ENCODE data around the gene TBC1D5. TPM values are rescaled to one million over a fixed set of nuclear protein-coding genes. Genes with fewer than 3 reads are reported as not detected.

TBC1D5 gene
- total RNA-seq, 1 experiment from 2014 or later: 38.3 TPM

DNA sequence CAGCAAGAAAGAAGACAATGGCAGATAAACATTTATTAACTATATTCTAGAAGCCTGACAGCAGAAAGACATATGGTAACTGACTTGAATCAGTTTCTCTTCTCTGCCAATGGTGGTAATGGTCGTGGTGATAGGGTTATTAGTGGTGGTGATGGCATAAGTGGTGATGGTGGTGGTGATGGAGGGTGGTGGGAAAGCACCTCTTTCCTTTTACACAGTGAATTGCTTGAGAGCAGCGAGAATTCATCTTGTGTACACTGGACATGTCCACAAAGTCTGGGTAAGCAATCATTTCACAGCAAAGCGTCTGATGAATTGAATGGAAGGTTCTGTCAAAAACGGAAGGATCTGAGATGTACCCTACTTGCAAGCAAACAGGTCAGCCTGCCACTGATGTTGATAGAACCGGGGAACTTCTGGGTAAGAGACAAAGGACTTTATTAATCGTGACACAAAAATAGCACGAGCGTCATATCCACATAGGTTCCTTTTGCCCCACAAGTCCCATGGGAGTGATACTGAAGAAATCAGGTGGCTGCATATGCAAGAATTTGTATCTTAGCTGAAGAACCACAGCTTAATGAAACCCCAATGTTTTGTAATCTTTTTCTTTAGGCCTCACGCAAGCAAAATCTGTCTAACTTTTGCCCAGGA is 23.5 kb upstream of the TBC1D5 start:
- DNase-seq: no peak
- Mint-ChIP-seq H3K27me3 (ENCODE audit: unreplicated experiment) (no peaks in the 10 kb centered on the region), H3K4me1 (ENCODE audit: low read depth, unreplicated experiment) (no peaks in the 10 kb centered on the region), H3K4me3 (ENCODE audit: low read depth, unreplicated experiment) (no peak overlapping the region), H3K36me3 (ENCODE audit: insufficient read depth, unreplicated experiment) (no peaks in the 10 kb centered on the region), H3K27ac (ENCODE audit: unreplicated experiment) (no peak overlapping the region), H3K9me3 (ENCODE audit: low read depth, unreplicated experiment) (no peaks in the 10 kb centered on the region)
- CTCF ChIA-PET: no interaction called here
- TF ChIP-seq, protein P1, sequence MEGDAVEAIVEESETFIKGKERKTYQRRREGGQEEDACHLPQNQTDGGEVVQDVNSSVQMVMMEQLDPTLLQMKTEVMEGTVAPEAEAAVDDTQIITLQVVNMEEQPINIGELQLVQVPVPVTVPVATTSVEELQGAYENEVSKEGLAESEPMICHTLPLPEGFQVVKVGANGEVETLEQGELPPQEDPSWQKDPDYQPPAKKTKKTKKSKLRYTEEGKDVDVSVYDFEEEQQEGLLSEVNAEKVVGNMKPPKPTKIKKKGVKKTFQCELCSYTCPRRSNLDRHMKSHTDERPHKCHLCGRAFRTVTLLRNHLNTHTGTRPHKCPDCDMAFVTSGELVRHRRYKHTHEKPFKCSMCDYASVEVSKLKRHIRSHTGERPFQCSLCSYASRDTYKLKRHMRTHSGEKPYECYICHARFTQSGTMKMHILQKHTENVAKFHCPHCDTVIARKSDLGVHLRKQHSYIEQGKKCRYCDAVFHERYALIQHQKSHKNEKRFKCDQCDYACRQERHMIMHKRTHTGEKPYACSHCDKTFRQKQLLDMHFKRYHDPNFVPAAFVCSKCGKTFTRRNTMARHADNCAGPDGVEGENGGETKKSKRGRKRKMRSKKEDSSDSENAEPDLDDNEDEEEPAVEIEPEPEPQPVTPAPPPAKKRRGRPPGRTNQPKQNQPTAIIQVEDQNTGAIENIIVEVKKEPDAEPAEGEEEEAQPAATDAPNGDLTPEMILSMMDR (IDR thresholded peaks at IDR 0.05; ENCODE audit: unreplicated experiment): no peak
- intact Hi-C loops (cut with micrococcal nuclease; ENCODE audit: unreplicated experiment): no loop called here
- no TSS peak for BruUV-seq (replicated peaks)

DNA sequence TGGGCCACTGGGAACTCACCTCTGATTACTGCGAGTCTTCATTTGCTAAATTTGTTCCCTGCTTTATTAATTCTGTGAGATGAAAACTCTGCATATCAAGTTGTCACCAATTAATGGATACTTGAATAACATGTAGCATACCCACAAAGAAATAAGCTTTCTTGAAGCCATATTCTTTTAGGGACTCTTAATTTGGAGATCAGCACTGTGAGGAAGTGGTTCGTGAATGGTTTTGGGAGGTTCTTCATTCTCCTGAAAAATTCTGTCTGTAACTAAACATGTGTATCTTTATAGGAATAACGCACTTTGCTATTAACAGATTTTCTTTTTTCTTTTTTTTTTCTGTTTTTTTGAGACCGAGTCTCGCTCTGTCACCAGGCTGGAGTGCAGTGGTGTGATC is 19.1 kb upstream of the TBC1D5 start:
- no TSS peak for BruUV-seq (replicated peaks)
- TF ChIP-seq, protein P1 (IDR thresholded peaks at IDR 0.05; ENCODE audit: unreplicated experiment): no peak
- Mint-ChIP-seq H3K36me3 (ENCODE audit: insufficient read depth, unreplicated experiment) (no peaks in the 10 kb centered on the region), H3K9me3 (ENCODE audit: low read depth, unreplicated experiment) (no peaks in the 10 kb centered on the region), H3K4me1 (ENCODE audit: low read depth, unreplicated experiment) (no peaks in the 10 kb centered on the region), H3K27me3 (ENCODE audit: unreplicated experiment) (no peaks in the 10 kb centered on the region), H3K4me3 (ENCODE audit: low read depth, unreplicated experiment) (no peak overlapping the region), H3K27ac (ENCODE audit: unreplicated experiment) (no peak overlapping the region)
- CTCF ChIA-PET: no interaction called here
- intact Hi-C loops (cut with micrococcal nuclease; ENCODE audit: unreplicated experiment): no loop called here
- DNase-seq: no peak

DNA sequence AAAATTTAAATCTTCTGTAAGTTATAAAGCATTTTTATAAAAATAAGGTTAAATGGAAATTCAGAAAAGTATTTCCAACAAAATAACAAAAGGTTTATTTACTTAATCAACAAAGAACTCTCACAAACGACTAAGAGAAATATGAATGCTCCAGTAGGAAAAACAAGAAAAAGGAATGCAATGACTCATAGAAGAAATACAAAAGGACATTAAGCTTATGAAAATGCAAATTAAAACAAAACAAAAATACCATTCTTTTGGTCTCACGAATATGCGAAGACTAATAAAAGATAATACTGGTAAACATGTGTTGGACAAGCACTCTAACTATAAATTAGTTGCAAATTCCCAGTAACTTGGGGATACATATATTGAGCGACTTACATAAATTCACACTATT is 17.5 kb upstream of the TBC1D5 start:
- Mint-ChIP-seq H3K9me3 (ENCODE audit: low read depth, unreplicated experiment) (no peaks in the 10 kb centered on the region), H3K36me3 (ENCODE audit: insufficient read depth, unreplicated experiment) (no peaks in the 10 kb centered on the region), H3K4me3 (ENCODE audit: low read depth, unreplicated experiment) (no peak overlapping the region), H3K4me1 (ENCODE audit: low read depth, unreplicated experiment) (no peaks in the 10 kb centered on the region), H3K27ac (ENCODE audit: unreplicated experiment) (no peak overlapping the region), H3K27me3 (ENCODE audit: unreplicated experiment) (no peaks in the 10 kb centered on the region)
- CTCF ChIA-PET: no interaction called here
- BruUV-seq (replicated peaks): no TSS peak
- TF ChIP-seq, protein P1 (IDR thresholded peaks at IDR 0.05; ENCODE audit: unreplicated experiment): no peak
- DNase-seq: no peak
- intact Hi-C loops (cut with micrococcal nuclease; ENCODE audit: unreplicated experiment): no loop called here

DNA sequence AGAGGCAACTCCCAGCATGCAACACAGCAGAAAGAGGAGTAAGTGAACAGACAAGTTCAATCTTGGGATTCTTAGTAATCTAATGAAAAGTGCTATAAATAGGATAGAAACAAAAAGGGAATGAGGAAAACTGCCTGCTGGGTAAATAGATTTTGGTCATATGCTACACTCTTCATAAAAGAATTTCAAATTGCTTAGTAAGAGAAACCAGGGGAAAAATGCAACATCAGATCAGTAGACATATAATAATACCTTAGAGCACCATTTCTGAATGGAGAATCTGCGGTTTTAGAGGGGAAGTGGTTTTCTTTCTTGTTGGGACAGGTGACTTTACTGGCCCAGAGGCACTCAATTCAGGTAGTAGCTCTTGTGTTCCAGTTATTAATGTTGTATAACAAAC is 13.4 kb upstream of the TBC1D5 start:
- no peaks in the 10 kb centered on the region for H3K36me3 Mint-ChIP-seq (ENCODE audit: insufficient read depth, unreplicated experiment)

More for the DNA sequence above, 13.4 kb upstream of the TBC1D5 start:
- CTCF ChIA-PET: no interaction called here
- no peaks in the 10 kb centered on the region for H3K27me3 Mint-ChIP-seq (ENCODE audit: unreplicated experiment)
- no peaks in the 10 kb centered on the region for H3K9me3 Mint-ChIP-seq (ENCODE audit: low read depth, unreplicated experiment)
- intact Hi-C loops (cut with micrococcal nuclease; ENCODE audit: unreplicated experiment): no loop called here
- BruUV-seq (replicated peaks): no TSS peak
- H3K4me3 Mint-ChIP-seq (ENCODE audit: low read depth, unreplicated experiment): no peak overlapping the region
- no peak overlapping the region for H3K27ac Mint-ChIP-seq (ENCODE audit: unreplicated experiment)
- H3K4me1 Mint-ChIP-seq (ENCODE audit: low read depth, unreplicated experiment): no peaks in the 10 kb centered on the region
- no peak for DNase-seq
- TF ChIP-seq, protein P1 (IDR thresholded peaks at IDR 0.05; ENCODE audit: unreplicated experiment): no peak

Data from Calu3 (cell line).